Testis (tissue), 3 donors: Measurements from ENCODE around the gene CFAP221. TPM values are rescaled to one million over a fixed set of nuclear protein-coding genes. Genes with fewer than 3 reads are reported as not detected.

Source experiments
- DNase-seq: peaks from one replicate; pipeline ENCODE4 v3.0.0-alpha.2; 2019
- H3K27ac ChIP-seq, 2 donors: fragments of 200-600 bp; sonication (generic); one replicate each; pipeline ENCODE4 v1.5.1; 2019
- H3K27me3 ChIP-seq: fragments of 200-600 bp; sonication (generic); one replicate; pipeline ENCODE4 v1.5.1; 2019
- H3K36me3 ChIP-seq: fragments of 200-600 bp; sonication (generic); one replicate; pipeline ENCODE4 v1.5.1; 2017; ENCODE audit warnings: low read depth; ENCODE audit errors: missing control alignments
- H3K4me1 ChIP-seq: fragments of 200-600 bp; sonication (generic); one replicate; pipeline ENCODE4 v1.5.1; 2019
- H3K4me3 ChIP-seq, 2 donors: fragments of 200-600 bp; sonication (generic); one replicate each; pipeline ENCODE4 v1.5.1; 2017 to 2019
- H3K9me3 ChIP-seq: fragments of 200-600 bp; sonication (generic); one replicate; pipeline ENCODE4 v1.5.1; 2017
- POLR2A ChIP-seq: fragments of 450-650 bp; IDR thresholded peaks from one replicate; pipeline ENCODE4 v1.6.1; 2017; ENCODE audit warnings: antibody characterized with exemption, mild to moderate bottlenecking, moderate library complexity
- WGBS, 2 donors: methylation state at CpG; one replicate each; pipeline ENCODE4 v1.1.5; 2018; 5-methylcytosine and 5-hydroxymethylcytosine counted together
- intact Hi-C: fragments of 100-400 bp; cut with DNase I; formaldehyde crosslinking; loops from one replicate; pipeline ENCODE4 v1.15.1; 2023; ENCODE audit warnings: low total_unique reads
- polyA plus RNA-seq: library from polyadenylated mRNA; stranded (reverse); fragments of 350-450 nt; fragmentation: Illumina TruSeq; extraction: RNeasy Lipid Tissue Mini Kit (QIAGEN cat#74804); gene quantifications from one replicate; pipeline ENCODE4 v1.2.3, GENCODE V29; 2014; ENCODE audit warnings: low read depth, low replicate concordance; ENCODE audit not compliant: insufficient read depth
- total RNA-seq, 2 donors: library from RNA; depleted of rRNA; stranded (reverse); fragments of >200 nt; gene quantifications; one replicate each; pipeline ENCODE4 v1.2.3, GENCODE V29; 2016
- TF ChIP-seq, protein P1 (sequence below), 3 experiments: fragments of 450-650 bp in 2 of 3; fragments of 200-600 bp in 1 of 3; sonication (generic) in 1 of 3; IDR thresholded peaks; one replicate each; pipeline ENCODE4 v1.5.1; 2016 to 2019; ENCODE audit warnings: antibody characterized with exemption in 3 of 3, mild to moderate bottlenecking in 2 of 3, moderate library complexity in 1 of 3

Gene CFAP221
- total and polyA plus RNA-seq, 3 donors from 2014 or later = 28.2 to 91.2 (median 62.4) TPM

GRCh38 chr2:119625226-119625625 is 81.0 kb downstream of the CFAP221 start:
- TF ChIP-seq POLR2A = no peak
- Histone ChIP-seq H3K27ac (no peak overlapping the region), H3K4me1 (no peaks in the 10 kb centered on the region), H3K36me3 (no peaks in the 10 kb centered on the region), H3K9me3 (no peaks in the 10 kb centered on the region), H3K27me3 (no peaks in the 10 kb centered on the region), H3K4me3 (no peak overlapping the region)
- intact Hi-C loops = no loop called here
- 89 to 92% methylated on average over 3 of the region's 3 CpGs for WGBS, 2 donors
- no peak for DNase-seq

DNA sequence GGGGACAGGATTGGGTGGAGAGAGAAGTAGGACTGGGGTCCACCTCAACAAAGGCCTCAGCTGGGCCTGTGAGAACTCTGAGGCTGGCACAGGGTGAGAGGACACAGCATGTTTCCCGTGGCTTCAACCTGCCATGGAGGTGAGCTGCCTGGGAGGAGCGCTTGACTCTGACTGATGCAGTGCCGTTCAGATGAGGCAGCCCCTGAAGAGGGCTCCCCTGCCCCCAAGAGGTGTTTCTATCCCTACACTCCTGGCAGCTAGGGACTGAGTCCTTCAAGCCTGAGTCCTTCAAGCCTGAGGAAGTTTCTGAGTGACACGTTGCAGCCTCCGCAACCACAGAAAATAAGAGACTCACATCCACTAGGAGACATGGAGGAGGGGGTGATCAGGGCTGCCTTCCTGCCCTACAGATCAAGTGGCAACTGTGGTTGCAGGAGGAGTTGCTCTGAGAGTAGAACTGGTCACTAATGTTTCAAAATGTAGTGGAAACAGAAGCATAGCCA is 85.1 kb downstream of the CFAP221 start:
- TF ChIP-seq POLR2A = no peak
- TF ChIP-seq, protein P1, sequence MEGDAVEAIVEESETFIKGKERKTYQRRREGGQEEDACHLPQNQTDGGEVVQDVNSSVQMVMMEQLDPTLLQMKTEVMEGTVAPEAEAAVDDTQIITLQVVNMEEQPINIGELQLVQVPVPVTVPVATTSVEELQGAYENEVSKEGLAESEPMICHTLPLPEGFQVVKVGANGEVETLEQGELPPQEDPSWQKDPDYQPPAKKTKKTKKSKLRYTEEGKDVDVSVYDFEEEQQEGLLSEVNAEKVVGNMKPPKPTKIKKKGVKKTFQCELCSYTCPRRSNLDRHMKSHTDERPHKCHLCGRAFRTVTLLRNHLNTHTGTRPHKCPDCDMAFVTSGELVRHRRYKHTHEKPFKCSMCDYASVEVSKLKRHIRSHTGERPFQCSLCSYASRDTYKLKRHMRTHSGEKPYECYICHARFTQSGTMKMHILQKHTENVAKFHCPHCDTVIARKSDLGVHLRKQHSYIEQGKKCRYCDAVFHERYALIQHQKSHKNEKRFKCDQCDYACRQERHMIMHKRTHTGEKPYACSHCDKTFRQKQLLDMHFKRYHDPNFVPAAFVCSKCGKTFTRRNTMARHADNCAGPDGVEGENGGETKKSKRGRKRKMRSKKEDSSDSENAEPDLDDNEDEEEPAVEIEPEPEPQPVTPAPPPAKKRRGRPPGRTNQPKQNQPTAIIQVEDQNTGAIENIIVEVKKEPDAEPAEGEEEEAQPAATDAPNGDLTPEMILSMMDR (IDR thresholded peaks at IDR 0.05) = no peak
- no peaks in the 10 kb centered on the region for H3K9me3 ChIP-seq
- intact Hi-C loops = no loop called here
- H3K4me3 ChIP-seq = no peak overlapping the region
- no peaks in the 10 kb centered on the region for H3K36me3 ChIP-seq
- H3K4me1 ChIP-seq = no peaks in the 10 kb centered on the region
- 67 to 76% methylated on average over 2 to 5 of the region's 5 CpGs for WGBS, 2 donors
- DNase-seq = no peak
- H3K27me3 ChIP-seq = no peaks in the 10 kb centered on the region
- H3K27ac ChIP-seq = no peak overlapping the region

DNA sequence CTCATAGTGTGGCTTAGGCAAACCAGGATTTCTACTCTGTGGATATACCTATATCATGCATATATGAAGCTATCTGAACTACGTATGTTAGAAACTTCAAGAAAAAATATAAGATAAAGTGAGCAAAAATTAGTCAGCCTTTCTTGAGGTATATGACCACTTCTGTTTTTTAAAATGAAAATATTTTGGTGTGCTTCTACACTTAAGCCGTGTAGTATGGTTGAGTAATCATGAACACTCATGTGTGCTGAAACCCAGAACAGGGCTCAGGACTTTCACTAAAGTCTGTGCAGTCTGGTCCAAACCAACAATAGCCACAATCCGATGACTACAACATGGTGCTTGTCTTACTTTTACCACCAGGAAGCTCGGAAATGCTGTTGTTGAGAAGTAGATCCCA is 85.9 kb downstream of the CFAP221 start:
- WGBS, 2 donors = 88 to 92% methylated on average over 4 of the region's 4 CpGs
- H3K4me1 ChIP-seq = no peaks in the 10 kb centered on the region
- H3K27ac ChIP-seq = no peak overlapping the region
- no peaks in the 10 kb centered on the region for H3K36me3 ChIP-seq
- no peaks in the 10 kb centered on the region for H3K27me3 ChIP-seq
- intact Hi-C loops = no loop called here
- no peak overlapping the region for H3K4me3 ChIP-seq
- H3K9me3 ChIP-seq = no peaks in the 10 kb centered on the region
- TF ChIP-seq, protein P1 (IDR thresholded peaks at IDR 0.05) = no peak
- no peak for TF ChIP-seq POLR2A
- no peak for DNase-seq

- no peaks in the 10 kb centered on the region for H3K4me1 ChIP-seq
- DNase-seq = no peak
- no peaks in the 10 kb centered on the region for H3K27me3 ChIP-seq
- H3K36me3 ChIP-seq = no peaks in the 10 kb centered on the region
- 61 to 63% methylated on average over 5 of the region's 5 CpGs for WGBS, 2 donors
- intact Hi-C loops = no loop called here
- TF ChIP-seq, protein P1 (IDR thresholded peaks at IDR 0.05) = no peak
- TF ChIP-seq POLR2A = no peak
- H3K4me3 ChIP-seq = no peak overlapping the region
- H3K27ac ChIP-seq = no peak overlapping the region
- H3K9me3 ChIP-seq = no peaks in the 10 kb centered on the region
Observed at GRCh38 chr2:119637371-119637770, 93.1 kb downstream of the CFAP221 start.

DNA sequence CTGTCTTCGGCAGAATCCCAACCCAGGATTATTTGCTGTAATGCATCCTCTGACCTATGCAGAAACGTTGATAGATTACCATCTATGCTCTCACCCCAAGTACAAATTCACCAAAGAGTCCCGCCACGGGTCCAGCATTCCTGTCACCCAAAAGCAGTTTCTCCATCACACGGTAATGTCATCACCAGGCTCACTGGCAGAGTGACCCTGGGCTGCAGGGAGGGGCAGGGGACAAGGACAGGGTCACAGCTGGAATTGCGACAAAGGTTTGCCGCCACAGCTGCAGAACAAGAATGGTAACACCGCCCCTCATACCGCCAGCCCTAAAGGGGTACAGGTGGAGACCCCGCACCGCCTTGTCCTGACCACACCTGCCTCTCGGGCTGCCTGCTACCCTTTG is 94.0 kb downstream of the CFAP221 start:
- H3K27ac ChIP-seq = no peak overlapping the region
- H3K9me3 ChIP-seq = no peaks in the 10 kb centered on the region
- no peaks in the 10 kb centered on the region for H3K36me3 ChIP-seq
- WGBS, 2 donors = 77 to 84% methylated on average over 7 to 12 of the region's 12 CpGs
- H3K4me3 ChIP-seq = no peak overlapping the region
- H3K4me1 ChIP-seq = no peaks in the 10 kb centered on the region
- no peaks in the 10 kb centered on the region for H3K27me3 ChIP-seq
- TF ChIP-seq, protein P1 (IDR thresholded peaks at IDR 0.05) = no peak
- no peak for TF ChIP-seq POLR2A
- intact Hi-C loops = no loop called here
- no peak for DNase-seq
